NCI-H2171 (cell line): ENCODE results near the gene C4orf46.

Experiments used
- DNase-seq: peaks from one replicate; lab custom pipeline; 2025; lab: John Stamatoyannopoulos, UW

The C4orf46 gene

DNA sequence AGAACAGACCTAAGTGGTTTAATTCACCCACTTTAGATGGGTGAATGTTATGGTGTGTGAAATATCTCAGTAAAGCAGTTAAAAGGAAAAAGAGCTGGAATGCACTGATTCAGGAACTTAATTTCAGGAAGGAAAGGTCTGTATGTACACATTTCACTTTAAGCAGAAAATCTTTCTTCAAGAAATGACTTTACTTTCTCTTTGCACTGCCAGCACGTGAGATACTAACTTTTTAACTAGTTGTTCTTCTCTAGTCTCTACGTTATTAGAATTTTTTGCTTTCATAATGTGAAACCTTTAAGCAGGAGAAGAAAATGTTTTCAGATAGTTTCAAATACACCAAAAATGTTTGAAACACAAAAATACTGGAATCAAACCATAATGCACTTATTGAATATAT is 18.8 kb downstream of the C4orf46 start:
- no peak for DNase-seq

DNA sequence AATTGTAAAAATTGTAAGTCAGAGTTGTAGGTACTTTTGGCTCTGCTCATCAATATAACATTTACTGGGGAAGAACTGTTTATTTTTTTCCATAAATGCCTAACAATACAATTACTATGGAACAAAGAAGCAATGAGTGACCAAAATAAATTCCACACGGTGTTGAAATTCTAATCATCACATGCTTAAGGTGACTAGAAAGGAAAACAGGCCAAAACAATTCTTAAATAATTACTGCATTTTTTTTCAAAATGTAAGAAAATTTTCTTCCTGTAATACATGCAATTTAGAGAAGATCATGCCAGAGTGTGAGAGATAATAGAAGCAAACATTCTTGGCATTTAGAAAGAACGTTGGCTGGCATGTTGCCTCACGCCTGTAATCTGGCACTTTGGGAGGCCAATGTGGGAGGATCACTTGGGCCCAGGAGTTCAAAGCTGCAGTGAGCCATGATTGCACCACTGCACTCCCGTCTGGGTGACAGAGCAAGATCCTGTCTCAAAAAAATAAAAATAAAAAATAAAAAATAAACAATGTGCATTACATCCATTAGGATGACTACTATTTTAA is 22.5 kb downstream of the C4orf46 start:
- no peak for DNase-seq

DNA sequence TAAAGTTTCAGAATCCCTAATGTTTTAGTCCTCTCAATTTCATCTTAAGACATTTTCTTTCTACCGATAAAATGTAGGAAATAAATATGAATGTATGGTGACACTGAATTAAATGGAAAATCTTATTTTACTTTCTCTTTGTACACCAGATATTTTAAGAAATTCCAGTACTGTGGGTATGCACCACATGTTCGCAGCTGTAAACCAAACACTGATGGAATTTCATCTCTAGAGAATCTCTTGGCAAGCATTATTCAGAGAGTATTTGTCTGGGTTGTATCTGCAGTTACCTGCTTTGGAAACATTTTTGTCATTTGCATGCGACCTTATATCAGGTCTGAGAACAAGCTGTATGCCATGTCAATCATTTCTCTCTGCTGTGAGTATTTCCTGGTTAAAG is 26.9 kb downstream of the C4orf46 start:
- no peak for DNase-seq

DNA sequence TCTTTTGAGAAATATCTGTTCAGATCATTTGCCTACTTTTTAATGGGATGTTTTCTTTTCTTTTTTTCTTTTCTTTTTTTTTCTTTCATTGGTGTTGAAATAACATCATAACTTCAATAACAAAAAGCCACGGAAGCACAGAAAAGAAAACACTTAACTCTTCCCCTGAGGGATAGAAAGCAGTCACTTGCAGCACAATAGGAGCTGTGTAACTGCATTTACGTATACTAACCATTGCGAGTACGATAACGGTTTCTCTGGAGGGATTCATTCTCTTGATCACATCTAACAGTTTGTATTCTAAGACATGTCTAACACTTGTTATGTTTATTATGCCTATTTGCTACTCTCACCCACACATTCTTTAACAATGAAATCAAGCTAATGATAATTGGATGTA is 27.3 kb downstream of the C4orf46 start:
- no peak for DNase-seq

DNA sequence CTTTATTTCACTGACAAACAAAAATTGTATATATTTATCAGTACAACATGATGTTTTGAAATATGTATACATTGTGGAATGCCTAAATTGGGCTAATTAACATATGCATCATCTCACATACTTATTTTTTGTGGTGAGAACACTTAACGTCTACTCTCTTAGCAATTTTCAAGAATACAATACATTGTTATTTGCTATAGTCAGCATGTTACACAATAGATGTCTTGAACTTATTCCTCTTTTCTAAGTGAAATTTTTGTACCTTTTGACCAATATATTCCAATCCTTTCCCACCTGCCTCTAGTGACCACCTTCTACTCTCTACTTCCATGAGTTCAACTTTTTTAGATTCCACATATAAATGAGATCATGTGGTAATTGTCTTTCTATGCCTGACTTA is 35.1 kb downstream of the C4orf46 start:
- no peak for DNase-seq

DNA sequence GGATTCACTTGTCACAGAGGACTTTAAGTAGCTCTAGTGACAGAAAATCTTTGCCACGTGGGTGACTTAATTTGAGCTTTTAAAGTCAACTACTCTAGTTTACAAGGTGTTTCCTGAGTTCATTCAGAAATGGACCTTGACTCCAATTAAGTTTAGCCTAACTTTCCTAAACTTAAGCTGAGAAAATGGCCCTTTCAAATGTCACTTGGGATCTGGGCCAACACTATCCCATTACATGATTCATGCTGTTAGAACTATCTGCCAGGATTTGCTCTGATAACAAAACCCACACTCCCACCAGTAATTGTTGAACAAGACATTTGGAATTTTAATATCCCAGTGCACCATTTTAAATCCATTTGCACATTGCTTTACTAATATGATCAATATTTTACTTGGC is 40.8 kb downstream of the C4orf46 start:
- no peak for DNase-seq

DNA sequence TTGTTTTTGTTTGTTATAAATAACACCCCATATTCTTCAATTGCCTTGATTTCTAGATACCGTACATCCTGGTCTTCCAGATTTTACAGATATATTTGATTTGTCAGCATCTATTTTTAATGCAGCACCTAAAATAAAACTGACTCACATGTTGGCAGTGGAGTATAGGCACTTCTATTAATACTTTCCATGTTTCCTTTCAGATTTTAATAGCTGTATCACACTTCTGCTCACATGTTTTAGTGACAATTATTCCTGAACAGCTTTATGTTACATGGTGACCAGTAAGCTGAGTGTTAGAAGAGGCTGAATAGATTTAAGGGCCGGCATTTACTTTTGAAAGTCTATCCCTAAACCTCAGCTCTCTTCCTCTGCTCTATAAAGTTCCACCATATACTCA is 46.1 kb downstream of the C4orf46 start:
- no peak for DNase-seq

DNA sequence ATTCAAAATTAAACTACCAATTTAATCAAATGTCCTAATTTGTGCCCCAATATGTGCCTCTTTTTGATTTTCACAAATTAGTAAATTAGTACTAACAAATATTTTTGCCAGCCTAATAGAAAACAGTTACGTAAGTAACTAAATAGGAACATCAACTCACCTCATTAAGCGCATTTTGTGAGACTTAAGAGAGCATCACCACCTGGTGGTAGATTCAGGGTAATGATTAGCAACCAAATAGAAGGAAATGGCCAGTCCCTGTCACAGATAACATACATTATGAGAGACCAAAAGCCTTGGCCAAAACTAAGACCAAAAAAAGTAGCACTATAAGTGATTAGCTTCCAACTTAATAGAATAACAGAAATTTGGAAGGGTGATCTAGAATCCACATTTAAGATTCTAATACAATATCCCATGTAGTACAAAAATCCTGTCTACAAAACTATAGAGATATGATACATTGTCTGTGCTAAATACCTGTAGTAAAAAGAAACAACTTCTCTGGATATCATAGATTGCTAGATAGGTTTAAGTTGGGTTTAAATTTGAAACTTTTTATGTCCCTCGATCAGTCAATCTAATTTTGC is 46.7 kb downstream of the C4orf46 start:
- DNase-seq: peak; percentile 1

DNA sequence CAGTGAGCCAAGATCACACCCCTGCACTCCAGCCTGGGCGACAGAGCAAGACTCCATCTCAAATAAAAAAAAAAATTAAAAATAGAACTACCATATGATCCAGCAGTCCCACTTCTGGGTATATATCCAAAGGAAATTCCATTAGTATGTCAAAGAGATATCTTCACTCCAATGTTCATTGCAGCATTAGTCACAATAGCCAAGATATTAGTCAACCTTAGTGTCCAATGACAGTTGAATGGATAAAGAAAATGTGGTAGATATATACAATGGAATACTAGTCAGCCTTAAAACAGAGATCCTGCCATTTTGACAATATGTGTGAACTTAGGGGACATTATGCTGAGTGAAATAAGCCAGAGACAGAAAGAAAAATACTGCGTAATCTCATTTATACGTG is 49.4 kb downstream of the C4orf46 start:
- DNase-seq: no peak

DNA sequence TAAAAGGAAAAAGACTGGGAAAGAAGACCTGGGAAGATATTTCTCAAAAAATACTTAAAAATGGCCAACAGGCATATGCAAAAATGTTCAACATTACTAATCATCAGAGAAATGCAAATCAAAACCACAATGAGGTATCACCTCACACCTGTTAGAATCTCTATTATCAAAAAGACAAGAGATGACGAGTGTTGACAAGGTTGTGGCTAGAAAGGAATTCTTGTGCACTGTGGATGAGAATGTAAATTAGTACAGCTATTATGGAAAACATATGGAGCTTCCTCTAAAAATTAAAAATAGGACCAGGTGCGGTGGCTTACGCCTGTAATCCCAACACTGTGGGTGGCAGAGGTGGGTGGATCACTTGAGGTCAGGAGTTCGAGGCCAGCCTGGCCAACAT is 50.0 kb downstream of the C4orf46 start:
- no peak for DNase-seq

DNA sequence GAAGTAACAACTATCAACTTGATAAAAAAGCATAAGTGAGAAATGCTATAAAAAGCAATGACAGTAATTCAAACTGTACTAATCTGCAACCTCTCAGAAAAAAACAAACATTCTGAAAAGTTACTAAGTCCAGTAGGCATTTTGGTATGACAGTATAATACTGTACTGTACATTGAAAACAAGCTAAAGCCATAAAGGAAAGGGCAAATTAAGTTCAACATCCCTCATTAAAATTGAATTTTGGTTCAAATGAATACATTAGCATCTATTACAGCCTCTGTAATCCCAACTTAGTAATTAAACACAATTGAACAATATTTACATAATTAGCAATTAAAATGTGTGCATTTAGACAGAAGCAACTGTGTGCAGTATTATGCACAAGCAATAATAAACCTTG is 53.7 kb downstream of the C4orf46 start:
- DNase-seq: no peak
